Head of caudate nucleus (tissue), 42 donors: ENCODE measurements around the gene MAPK13.
A peak's percentile ranks its signal among the peaks of the same experiment; 100 is the strongest.
"Not testable (repeated sequence)": the region's sequence is repeated elsewhere in the genome, so short reads cannot be mapped to it uniquely, and the experiment has no call there.

Experiments
- DNase-seq, 42 donors: peaks; one replicate each; pipeline versions ENCODE4 v3.0.0 to v3.0.0-alpha.2; 2020 to 2021; ENCODE audit warnings: mixed read lengths in 7 of 42
- intact Hi-C: fragments of 100-400 bp; cut with DNase I; formaldehyde crosslinking; loops from one replicate; pipeline ENCODE4 v1.15.0; 2022

Gene MAPK13

DNA sequence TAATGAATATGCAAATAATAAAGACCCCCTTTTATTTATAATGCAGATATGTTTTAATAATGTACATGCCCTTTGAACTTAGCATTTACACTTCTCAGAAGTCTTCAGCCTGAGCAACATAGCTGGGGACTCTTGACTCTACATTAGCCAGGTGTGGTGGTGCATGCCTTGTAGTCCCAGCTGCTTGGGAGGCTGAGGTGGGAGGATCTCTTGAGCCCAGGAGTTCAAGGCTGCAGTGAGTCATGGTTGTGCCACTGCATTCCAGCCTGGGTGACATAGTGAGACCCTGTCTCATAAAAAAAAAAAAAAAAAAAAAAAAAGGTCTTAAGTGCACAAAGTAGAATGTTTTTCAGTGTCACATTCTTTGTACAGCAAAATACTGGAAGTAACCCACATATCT lies 17.3 kb upstream of the MAPK13 start:
- intact Hi-C loops: no loop called here
- DNase-seq: no peak

DNA sequence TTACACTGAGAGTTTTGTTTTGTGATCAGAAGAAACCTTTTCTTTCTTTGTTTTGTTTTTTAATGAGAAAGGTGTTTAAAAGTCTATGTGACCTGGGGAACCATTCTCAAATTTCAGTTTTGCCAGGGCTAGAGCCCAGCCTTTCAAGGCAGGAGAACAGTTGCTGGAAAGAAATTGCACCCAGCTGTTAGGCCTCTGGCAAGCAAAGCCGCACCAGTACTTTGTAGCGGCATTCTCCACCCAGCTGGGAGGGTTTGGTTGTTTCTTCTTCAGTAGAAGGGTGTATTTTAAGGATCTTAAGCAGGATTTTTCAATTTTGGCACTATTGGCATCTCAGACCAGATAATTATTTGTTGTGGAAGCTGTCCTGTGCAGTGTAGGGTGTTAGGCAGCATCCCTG lies 16.6 kb upstream of the MAPK13 start:
- DNase-seq: no peak
- intact Hi-C loops: no loop called here

DNA sequence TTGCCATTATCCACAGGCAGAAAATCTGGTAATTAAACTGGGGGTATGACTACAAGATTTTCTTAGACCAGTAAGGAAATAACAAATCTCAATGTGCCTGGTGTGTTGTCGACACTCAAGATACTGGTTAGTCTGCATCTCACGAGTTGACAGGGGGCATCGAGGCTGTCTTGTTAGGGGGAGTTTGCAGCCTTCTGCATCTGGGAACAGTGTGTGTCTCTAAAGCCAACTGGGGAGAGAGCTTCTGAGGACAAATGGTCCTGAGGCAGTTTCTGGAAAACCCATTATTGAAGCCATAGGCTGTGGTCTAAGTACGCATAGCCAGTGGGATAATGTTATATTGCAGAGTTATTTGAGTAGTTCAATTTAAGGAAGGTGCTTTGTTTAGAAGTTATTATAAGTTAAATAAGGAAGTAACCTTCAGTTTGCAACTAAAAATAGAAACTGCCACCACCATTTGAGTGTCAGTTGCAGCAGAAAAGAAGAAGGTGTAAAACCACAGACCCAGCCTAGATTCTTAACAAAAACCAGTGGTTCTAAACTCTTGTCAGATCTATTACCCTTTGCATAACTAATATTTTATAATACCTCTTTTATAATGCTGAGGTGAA lies 15.4 kb upstream of the MAPK13 start:
- no peak for DNase-seq
- intact Hi-C loops: no loop called here

DNA sequence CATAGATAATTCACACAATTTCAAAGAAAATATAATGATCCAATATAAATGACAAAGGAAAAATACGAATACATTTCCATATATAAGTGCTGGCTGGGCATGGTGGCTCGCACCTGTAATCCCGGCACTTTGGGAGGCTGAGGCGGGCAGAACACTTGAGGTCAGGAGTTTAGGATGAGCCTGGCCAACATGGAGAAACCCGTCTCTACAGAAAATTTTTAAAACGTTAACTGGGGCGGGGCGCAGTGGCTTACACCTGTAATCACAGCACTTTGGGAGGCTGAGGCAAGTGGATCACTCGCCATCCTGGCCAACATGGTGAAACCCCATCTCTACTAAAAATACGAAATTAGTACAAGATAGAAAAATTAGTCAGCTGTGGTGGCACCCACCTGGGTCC lies 14.9 kb upstream of the MAPK13 start:
- no peak for DNase-seq
- intact Hi-C loops: no loop called here

DNA sequence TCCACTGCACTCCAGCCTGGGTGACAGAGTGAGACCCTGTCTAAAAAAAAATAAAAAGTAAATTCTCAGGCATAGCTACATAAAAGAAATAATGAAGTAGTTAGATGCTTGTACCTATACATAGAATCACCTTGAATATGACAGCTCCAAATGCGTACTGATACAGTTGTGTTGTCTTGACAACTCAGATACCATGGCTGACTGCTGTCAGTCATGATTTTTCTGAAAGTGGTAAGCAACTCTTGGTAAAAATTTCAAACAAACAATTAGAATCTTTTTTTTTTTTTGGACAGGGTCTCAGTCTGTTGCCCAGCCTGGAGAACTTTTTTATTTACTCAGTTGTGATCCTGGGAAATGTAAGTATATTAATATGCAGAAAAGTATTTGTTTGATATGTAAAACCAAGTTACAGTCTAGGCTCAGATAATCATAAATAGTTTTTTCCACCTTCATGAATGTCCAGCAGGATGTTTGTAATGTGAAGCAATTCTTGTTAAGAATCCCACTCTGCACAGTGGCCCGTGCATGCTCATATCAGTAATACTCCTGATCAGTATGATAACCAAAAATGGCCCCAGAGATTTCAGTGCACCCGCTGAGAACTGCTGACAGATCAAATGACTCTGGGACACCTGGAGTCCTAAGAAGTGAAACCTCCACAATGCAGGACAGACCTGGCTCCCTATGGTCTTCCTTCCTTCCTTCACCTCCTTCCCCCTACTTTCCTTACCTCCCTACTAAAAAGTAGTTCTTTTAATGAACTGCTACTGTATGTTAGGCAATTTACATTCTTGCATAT lies 14.0 kb upstream of the MAPK13 start:
- DNase-seq: no peak
- intact Hi-C loops: no loop called here

DNA sequence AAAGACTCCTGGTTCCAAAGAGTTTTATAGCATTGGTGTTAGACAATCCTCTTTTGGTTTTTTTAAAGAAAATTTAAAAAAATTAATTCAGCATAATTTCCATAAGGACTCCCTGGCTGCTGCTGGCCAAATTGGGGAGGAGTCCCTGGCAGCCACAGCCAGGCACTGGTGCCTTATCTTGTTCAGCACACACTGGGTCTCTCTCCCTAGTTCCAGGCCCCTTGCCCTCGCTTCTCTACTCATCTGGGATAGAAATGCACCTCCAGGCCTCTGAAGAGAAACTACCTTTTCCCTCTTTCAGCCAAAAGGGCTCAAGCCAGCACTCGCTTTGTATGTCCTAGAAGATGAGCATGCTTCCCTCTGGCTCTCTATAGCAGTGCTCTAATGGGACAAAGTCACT lies 13.4 kb upstream of the MAPK13 start:
- intact Hi-C loops: no loop called here
- no peak for DNase-seq

DNA sequence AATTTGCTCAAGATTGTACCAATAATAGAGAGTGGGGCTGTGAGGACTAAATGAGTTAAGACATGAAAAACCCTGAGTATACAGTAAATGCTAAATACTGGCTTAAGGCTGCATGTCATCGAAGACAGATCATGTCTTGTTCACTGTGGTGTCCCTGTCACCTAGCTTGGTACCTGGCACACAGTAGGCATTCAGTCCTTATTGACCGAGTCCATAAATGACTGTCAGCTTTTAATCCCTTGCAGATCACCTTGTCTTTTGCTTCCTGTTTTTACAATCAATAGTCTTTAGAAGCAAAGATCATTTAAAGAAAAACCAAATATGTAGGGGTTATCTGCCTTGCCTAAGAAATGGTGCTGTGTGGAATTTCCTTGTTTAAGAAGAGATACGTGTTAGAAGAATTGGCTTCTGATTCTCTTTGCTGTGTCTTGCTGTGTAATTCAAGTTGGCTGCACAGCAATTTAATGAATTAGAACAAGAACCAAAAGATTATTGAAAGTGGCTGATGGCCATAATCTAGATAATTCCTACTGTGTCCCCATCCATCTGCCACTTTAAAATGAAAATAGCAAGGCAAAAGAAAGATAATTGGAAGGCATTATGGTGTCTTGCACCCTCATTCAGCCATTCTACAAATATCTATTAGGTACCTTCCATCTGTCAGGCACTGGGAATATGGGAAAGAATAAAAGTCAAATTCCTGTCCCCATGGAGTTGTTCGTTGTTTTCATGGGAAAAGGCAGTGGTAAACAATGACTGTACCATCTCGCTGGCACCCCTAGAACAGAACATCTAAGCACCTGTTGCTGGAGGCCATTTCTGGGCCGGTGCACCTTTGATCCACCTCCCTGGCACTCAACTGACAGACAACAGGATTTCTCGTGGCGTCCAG lies 12.4 kb upstream of the MAPK13 start:
- no peak for DNase-seq
- intact Hi-C loops: no loop called here

DNA sequence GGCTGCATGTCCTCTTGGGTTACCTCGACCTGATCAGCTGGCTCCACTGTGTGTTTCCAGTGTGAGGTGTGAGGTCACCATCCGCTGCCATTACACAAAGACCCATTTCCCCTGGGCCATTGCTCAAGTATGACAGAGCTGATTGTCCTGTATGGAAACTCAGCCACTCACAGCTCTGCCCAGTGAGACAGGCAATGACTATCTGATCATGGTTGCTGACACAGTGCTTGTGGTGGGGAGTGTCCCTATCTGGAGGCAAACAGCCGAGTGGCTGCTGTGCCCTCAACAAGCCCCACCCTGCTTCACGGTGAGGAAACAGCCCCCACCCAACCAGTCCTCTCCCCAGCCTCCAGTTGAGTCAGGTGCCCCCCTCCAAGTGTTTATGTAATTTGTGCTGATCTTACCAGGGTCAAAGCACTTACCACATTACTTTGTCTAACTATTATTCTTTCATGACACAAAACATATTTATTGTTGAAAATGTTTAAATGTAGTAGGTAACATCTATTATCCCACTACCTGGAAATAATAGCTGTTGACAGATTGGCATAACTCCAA lies 11.7 kb upstream of the MAPK13 start:
- DNase-seq: peak in 1 of 42 donors; percentile 38

DNA sequence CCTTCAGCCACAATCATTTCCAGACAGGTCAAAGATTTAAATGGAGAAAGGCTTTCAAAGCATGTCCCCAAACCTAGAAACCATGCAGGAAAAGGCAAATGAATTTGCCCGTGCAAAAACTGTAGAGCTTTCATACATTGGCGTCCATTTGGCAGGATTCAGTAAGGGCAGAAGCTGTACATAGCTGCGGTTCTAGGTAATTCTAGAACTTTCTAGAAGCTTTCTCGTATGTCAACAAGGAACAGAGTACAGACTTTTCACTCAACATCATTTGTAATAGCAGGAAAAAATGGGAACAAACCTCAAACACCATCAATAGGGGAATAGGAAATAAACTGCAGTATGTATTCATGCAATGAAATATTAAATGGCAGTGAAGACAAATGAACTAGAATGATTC lies 11.1 kb upstream of the MAPK13 start:
- intact Hi-C loops: no loop called here
- DNase-seq: no peak

More for the DNA sequence above, 11.7 kb upstream of the MAPK13 start:
- intact Hi-C loops: no loop called here

DNA sequence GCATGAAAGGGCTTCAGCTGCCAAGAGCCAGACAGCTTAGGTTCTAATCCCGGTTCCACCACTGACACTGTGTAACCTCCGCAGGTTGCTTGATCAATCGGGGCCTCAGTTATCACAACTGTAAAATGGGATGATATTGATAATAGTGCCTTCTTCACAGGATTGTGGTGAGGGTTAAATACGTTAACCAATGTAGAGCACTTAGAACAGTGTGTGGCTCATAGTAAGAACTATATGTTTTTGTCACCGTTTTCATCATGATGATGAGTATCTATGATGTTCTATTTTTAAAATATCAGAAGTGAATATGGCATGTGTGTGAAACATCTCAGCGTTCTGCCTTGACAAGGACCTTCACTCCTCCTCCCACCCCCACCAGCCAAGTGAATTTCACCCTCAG lies 10.3 kb upstream of the MAPK13 start:
- peak in 1 of 42 donors; percentile 42 for DNase-seq
- intact Hi-C loops: loop anchor here (5.0 to 10.0 kb wide), 2 partner anchors 77 to 235 kb away; partner anchors contain the start of gene BRPF3

DNA sequence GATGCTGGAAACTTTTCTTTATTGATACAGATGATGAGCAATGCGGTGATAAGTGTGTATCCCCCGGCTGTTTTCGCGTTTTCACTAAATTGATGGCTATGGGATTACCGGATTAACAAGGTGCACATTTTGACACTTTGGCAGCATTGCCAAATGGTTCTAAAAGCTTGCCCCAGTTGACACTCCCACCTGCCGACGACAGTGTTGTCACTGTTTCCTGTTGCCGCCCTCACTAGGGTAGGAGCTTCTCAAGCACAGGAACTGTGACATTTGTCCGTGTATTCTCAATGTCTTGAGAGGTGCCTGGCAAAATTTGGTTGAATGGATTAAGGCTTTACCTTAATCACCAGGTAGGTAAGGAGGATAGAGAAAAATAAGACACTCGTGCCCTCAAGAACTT lies 9.8 kb upstream of the MAPK13 start:
- DNase-seq: peak in 9 of 42 donors; percentile 49 to 71 (median 57)
- intact Hi-C loops: loop anchor here (5.0 to 10.0 kb wide), 2 partner anchors 77 to 234 kb away; partner anchors contain the start of gene BRPF3

DNA sequence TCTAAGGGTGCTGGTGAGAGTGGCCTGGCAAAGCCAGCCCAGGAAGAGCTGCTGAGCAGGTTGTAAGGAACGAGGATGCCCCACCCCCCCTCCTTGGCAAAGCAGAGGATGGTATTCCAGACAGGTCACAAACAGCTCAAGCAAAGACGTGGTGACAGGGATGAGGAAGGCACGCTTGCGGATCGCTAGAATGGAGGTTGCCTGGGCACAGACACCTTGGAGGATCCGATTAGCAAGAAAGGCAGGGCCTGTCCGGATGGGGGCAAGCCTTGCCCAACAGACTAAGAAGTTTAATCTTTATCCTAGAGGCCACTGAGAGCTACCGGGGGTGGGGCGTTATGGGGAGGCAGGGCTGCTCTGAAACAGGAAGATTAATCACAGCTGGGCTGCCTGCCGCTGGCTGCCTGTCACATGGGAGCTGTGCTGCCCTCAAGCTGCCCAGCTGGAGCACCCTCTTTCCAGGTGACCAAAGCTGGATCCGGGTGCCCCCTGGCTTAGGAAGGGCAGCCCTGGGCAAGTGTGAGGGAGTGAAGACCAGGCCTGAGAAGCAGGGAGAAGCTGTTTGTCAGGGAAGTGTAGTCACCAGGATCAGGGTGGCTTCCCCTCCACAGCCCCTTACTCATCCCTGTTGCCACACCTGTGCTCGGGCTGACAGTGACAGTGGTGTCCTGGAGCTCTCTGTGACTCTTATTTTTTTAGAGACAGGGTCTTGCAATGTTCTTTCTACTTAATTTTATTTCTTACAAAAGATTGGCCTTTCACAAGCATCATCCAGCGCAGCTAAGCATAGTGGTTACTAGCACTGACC lies 9.1 kb upstream of the MAPK13 start:
- intact Hi-C loops: loop anchor here (5.0 to 10.0 kb wide), 2 partner anchors 76 to 234 kb away; partner anchors contain the start of gene BRPF3
- no peak for DNase-seq

DNA sequence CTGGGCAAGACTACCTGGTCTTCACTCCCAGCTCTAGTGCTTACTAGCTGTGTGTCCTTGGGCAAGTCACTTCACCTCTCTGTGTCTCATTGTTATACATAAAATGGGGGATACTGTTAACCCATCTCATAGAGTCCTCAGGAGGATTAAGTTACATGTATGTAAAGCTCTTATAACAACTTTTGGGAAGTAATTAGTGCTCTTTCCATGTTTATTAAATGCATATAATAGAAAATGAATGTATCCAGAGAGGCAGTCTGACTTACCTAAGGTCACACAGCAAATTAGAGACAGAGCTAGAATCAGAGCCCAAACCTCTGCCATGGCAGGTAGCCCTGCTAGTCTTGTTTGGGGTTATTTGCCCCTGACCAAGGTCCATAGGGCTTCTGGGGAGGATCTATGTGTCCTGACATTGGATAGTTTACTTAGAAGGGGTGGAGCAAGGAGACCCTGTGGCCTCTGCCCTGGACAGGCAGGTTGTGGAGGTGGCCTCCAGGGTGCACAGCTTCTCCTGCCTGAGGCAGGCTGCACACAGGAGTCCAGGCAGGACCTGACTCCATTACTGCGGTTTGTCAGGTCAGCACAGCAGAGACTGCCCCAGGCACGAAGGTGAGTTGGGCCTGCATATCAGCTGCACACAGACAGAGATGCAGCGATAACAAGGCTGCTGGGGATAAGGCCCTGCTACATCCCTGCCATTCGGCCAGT lies 8.4 kb upstream of the MAPK13 start:
- intact Hi-C loops: loop anchor here (5.0 to 10.0 kb wide), 2 partner anchors 75 to 233 kb away; partner anchors contain the start of gene BRPF3
- no peak for DNase-seq

DNA sequence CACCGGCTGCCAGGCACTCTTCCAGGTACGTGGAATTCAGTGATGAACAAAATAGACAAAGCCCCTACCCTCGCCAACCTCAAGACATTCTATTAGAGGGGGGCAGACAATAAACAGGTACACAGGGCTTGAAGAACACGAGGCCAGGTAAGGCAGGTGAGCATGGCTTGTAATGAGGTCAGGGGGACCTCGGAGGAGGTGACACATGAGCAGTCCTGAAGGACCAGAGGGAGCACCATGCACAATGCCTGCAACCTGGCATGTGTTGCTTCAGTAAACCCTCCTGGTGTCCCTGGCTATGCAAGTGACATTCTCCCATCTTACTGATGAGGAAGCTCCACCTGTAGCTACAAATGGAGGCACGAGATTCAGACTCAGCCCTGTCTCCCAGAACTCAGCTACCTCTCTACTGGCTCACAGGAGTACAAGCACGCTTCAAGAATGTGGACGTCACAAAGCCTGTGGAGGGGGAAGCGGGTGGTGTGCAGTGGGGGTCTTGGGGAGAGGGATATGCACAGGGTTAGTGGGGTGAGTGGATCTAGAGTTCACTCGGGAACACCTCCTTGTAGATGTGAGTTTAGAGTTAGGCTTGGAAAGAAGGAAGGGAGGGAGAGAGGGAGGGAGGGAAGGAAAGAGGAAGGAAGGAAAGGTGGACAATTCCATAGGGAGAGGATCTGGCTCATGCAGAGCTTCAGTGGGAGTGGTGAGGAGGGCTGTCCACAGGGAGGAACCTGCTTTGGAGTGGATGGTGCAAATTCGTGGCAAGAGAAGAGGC lies 7.6 kb upstream of the MAPK13 start:
- intact Hi-C loops: loop anchor here (5.0 to 10.0 kb wide), 2 partner anchors 75 to 232 kb away; partner anchors contain the start of gene BRPF3
- DNase-seq: peak in 1 of 42 donors; percentile 8

DNA sequence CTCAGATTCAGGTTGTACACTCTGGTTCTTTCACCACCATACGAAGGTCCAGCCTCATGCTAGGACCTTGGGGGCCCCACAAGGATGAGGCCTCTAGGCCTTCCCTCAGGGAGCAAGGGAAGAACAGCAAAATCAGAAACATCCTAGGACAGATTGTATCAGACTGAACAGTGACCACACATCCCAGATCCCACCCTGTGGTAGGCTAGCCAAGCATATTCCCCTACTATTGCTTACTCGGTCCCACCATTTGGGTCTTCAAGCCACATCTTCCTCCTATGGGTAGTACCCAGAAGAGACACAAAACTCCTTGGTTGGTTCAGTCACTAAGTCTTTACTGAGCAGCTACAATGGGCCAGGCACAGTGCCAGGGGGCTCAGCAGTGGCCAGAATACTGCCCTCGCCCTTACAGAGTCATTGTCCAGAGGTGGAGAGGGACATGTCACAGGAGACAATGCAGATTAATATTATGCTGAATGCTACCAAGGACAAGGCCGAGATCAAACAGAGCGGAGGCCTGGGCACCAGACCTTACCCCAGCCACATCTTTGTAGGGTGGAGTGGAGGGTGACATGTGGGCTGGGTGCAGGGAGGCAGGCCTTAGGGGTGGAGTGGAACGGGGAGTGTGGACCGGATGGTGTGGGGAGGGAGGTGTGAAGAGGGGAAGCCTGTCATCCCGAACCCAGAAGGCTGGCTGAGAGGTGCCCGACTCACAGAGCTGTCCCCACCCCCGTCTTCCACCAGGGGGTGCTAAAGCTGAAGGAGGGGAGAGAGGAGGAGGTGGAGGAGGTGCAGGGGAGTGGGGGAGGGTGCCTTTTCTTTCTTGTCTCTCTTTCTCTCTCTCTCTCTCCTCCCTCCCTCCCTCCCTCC lies 6.8 kb upstream of the MAPK13 start:
- DNase-seq: peak; percentile 60 to 91 (median 81)
- intact Hi-C loops: loop anchor here (5.0 to 10.0 kb wide), 2 partner anchors 74 to 231 kb away; partner anchors contain the start of gene BRPF3

DNA sequence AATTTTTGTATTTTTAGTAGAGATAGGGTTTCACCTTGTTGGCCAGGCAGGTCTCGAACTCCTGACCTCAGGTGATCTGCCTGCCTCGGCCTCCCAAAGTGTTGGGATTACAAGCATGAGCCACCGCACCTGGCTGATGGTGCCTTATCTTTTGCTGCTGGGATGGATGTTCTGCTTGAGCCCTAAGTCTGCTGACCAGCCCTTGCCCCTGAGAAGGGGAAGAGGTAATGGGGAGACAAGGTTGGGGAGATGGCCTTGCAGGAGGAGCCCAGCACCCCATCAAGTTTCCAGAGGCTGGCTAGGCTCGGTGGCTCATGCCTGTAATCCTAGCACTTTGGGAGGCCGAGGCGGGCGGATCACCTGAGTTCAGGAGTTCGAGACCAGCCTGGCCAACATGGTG lies 6.0 kb upstream of the MAPK13 start:
- not testable (repeated sequence) for DNase-seq
- intact Hi-C loops: loop anchor here (5.0 to 10.0 kb wide), 2 partner anchors 73 to 230 kb away; partner anchors contain the start of gene BRPF3
